Activated CD4-positive, alpha-beta T cell treated with anti-CD3 and anti-CD28 coated beads, Interleukin-2, amount 50 U/mL, for 4 hours (primary cell): ENCODE results near the gene ARHGAP26.
A peak's percentile ranks its signal among the peaks of the same experiment; 100 is the strongest.

Source experiments
- DNase-seq, 2 experiments: peaks; one replicate each; pipeline ENCODE4 v3.0.0-alpha.2; 2020

ARHGAP26 gene

GRCh38 chr5:142785206-142785605 lies 15.0 kb downstream of the ARHGAP26 start:
- no peak for DNase-seq

GRCh38 chr5:142789206-142789605 lies 19.0 kb downstream of the ARHGAP26 start:
- DNase-seq, result no peak

- DNase-seq, result no peak
These were observed 22.1 kb downstream of the ARHGAP26 start for GRCh38 chr5:142792012-142792864.

- DNase-seq, result no peak
These were observed 22.7 kb downstream of the ARHGAP26 start for GRCh38 chr5:142792865-142793232.

GRCh38 chr5:142794537-142794936 lies 24.4 kb downstream of the ARHGAP26 start:
- DNase-seq, result no peak

- DNase-seq, result no peak
These were observed 25.1 kb downstream of the ARHGAP26 start for GRCh38 chr5:142795251-142795650.

DNA sequence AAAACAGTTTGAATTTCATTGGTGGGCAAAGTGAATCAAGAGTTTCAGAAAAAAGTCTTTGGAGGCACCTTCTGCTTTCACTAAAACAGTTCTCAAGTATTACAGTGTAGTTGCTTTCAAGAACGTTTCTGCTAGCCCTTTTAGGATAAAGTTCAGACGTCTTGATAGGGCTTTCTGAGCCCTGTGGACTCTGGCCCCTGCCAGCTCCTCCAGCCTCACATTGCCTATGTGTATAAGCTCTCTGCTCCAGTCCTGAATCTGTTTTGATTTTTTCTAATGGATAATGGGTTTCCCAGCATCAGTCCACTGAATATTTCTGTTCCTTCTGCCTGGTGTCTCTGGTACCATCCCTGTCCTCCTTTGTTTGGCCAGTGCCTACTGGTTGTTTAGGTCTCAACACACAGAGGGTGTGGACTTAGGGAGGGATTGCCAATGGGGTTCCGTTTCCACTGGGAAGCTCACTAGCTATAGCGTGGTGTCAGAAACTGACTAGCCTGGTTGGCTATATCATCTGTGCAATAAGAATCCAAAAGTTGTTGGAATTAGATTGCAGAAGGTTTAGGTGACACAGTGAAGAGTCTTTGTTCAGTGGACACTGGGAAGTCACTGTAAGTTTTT lies 26.4 kb downstream of the ARHGAP26 start:
- DNase-seq, result no peak

- no peak for DNase-seq
These were observed 27.2 kb downstream of the ARHGAP26 start for GRCh38 chr5:142797420-142797819.

GRCh38 chr5:142798099-142798770 lies 28.1 kb downstream of the ARHGAP26 start:
- no peak for DNase-seq

- peak in 1 of 2 experiments; percentile 18 for DNase-seq
These were observed 30.8 kb downstream of the ARHGAP26 start for GRCh38 chr5:142800776-142801494.

GRCh38 chr5:142801495-142801871 lies 31.3 kb downstream of the ARHGAP26 start:
- no peak for DNase-seq

DNA sequence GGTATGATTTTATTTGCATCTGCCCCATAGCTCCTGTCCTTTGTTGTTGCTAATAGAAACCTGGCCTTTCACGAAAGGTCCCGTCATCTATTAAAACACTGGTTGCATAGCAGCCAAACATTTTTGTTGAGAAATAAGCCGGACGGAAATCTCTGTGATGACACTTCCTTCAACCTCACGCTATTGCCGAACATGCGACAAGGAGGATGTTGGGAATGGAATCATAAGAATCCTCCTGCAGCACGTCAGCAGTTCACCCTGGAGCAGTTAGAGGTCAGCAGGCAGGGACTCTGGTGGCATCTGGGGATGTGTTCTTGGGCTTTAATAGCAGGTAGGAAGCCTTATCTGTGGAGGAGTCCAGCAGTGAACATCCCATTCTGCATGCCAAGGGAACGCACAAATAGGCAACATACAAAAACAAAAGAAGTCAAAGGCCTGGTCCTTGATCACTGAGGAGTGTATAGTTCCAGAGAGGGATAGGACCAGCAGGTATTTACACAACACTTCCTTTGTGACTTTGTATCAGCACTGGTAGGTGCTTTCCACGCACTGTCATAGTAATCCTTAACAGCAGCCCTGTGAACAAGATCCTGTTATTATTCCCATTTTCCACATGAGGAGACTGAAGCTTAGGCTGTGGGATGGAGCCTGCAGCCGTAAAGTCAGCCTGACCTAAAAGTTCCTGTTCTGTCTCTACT lies 33.4 kb downstream of the ARHGAP26 start:
- no peak for DNase-seq

DNA sequence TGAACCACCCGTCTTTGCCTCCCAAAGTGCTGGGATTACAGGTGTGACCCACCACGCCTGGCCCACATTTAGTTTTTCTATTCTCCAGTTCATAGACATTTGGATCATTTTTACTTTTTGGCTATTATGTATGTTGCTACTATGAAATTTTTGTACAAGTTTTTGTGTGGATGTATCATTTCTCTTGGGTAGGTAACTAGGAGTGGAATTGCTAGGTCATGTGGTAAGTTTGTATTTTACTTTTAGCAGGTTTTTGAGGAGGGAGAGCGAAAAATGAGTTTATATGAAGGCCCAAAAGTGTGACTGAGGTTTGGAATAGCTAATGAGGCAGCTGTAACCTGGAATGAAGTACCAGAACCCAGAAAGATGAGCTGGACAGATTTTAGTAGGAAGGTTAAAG lies 35.2 kb downstream of the ARHGAP26 start:
- no peak for DNase-seq

- DNase-seq, result no peak
These were observed 36.7 kb downstream of the ARHGAP26 start for GRCh38 chr5:142806841-142807267.

DNA sequence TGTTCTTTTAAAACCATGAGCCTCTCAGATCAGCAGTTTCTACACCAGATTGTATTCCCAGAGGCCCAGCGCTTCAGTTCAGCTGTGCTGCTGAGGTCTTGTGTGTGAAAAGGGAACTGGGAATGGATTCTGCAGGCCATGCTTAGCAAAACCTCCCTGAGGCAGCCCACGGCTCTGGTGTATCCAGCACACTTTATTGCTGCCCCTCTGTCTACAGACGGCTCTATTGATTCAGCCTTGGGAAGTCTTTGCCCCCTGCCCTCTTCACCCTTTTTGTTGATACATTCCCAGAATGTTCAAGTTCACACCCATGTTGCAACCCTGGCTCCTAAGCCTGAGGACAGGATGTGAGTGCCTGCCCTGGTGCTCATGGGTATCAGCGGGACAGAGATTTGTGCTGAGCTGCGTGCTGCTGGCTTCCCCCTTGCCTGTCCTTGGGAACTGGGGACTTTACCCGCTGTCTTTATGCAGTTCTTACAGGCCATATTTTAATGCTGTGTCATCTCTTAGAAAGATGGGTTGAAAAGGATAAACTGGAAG lies 37.3 kb downstream of the ARHGAP26 start:
- DNase-seq, result no peak

DNA sequence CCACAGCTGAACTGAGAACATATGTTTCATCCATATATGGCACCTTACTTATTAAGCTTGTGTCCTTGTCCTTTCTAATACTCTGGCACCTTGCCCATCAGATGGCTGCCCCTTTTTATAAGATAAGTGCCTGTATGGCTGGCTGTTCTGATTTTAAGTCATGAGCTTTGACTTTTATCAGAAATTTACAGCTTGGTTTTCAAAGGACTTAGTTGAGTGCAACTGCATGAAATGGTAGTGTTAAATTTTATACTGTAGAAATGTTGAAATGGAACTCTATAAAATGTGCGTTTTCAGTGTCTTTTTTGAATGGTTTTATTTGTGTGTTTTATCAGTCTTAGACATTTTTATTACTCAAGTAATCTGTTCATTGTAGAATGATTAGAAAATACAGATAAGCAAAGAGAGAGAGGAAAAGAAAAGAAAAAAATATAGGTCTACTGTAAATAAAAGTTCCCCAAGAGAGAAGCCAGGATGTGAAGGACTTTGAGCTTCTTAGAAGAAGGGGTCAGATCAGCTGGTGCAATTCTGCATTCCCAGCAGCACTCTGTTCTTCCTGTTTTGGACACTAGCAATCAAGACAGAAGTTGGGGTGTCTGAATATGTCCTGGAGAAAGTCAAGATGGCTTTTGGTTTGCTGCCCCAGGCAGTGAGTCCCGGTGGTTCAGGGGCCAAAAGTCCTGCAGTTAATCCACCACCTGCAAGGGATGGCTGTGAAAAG lies 38.9 kb downstream of the ARHGAP26 start:
- DNase-seq, result no peak

DNA sequence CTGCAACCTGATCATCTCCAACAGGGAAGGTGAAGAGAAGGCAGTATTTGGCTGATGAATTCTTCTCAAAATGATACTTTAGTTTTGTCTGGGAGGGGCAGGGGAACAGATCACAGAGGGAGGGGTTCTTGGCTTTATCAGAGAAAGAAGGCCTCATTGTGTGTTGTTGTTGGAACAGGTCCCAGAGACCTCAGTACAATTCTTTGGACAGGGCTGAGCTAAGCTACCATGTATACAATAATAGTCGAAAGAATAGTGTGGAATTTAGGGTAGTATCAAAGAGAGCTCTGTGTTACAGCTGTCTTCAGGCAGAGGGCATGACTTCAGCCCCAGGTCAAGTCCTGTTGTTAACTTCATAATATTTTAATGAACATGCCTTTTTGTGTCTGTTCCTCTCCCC lies 39.9 kb downstream of the ARHGAP26 start:
- no peak for DNase-seq

GRCh38 chr5:142810743-142811290 lies 40.6 kb downstream of the ARHGAP26 start:
- no peak for DNase-seq

- DNase-seq, result no peak
These were observed 41.8 kb downstream of the ARHGAP26 start for GRCh38 chr5:142811866-142812557.

DNA sequence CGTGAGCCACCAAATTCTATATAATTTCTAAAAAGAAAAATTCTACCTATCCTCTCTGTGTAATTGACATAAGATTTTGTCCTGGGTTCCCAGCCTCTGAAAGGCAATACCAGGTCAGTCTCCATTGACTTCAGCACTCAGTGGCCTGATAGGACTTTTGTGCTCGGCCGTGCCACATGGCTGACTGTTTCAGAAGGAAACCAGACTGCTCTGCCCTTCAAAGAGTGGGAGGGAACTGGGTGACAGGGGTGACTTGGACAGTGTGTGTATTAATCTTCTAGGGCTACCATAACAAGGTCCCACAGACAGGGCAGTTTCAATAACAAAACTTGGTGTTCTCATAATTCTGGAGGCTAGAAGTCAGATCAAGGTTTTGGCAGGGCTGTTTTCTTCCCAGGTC lies 43.0 kb downstream of the ARHGAP26 start:
- DNase-seq, result no peak

DNA sequence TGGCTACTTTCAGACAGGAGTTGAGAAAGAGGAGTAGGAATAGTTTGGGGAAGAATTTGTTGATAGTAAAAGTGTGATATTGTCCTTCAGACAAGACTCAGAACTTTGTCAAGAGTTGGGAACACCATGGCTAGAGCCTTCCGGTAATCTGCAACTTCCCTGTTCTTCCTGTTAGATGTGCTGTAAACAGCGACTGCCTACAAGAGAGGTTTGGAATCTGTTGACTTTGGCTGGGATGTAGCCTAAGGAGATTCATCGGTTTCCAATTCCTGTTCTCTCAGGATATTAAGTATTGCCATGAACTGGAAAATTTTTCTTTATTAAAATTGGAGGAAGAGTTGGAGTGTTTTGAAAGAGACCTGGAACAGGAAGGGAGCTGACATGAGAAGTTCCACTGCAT lies 43.9 kb downstream of the ARHGAP26 start:
- DNase-seq, result no peak
